ENCODE measurements around the gene HAGHL.

HAGHL gene

DNA sequence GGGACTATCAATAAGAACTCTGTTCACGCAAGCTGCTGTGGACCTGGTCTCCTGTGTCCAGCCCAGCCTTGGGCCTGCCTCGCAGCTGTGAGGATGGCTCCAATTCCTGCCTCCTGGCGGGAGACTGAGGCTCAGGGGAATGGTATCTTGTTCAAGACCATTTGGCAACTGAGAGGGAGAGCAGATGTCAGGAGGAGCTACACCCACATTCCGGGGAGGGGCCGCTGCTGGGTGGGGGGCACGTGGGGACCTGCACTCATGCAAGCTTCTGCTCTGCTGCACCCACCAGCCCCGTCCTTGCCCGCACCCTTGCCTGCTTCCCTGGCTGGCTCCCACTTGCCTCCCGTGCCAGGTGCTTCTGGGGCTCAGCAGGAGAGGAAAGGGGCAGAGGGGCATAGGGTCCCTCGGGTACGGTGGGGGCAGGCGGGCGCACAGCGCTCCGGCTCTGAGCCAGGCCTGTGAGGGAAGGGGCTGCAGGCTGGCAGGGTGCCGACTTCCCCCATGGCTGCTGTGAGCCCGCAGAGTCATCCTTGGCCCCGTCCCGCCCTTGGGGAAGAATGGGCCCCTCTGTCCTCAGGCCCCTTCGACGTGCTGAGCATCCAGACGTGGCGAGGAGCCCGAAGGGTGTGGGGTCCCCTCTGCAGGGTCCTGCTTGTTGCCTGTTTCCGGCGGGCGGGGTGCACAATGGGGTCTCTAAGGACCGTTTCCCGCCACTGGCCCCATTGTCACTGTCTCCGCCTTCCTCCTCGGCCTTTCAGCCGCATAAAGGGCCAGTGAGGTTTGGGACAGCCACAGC lies 9.3 kb upstream of the HAGHL start:
- Mint-ChIP-seq H3K27me3 (peaks cover 60% of the 10 kb centered on the region), H3K4me3 (no peak overlapping the region), H3K4me1 (ENCODE audit: low read depth) (peaks cover 51% of the 10 kb centered on the region)

DNA sequence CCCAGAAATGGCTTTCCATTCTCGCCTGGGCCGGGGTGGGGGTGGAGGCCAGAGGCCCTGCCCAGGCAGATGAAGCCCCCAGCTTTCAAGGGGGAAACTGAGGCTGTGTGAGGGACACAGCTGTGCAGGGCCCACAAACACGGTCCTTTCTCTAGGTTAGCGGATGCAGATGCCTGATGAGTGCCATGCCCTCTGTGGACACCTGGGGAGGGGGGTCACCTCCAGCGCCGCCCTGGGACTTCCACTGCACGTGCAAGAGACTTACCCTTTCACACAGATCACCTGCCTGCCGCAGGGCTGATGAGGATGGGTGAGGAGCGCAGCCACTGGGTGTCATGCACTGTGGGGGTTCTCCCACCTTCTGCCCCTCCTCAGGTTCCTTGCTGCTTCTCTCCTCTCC lies 8.5 kb upstream of the HAGHL start:
- Mint-ChIP-seq H3K4me3 (no peak overlapping the region), H3K36me3 (ENCODE audit: low read depth) (peaks cover 11% of the 10 kb centered on the region), H3K27ac (no peak overlapping the region), H3K4me1 (ENCODE audit: low read depth) (peaks cover 53% of the 10 kb centered on the region), H3K9me3 (no peaks in the 10 kb centered on the region), H3K27me3 (peaks cover 55% of the 10 kb centered on the region)
- intact Hi-C loops (cut with micrococcal nuclease), result no loop called here

More for the DNA sequence above, 9.3 kb upstream of the HAGHL start:
- intact Hi-C loops (cut with micrococcal nuclease), result no loop called here
- Mint-ChIP-seq H3K9me3 (no peaks in the 10 kb centered on the region), H3K36me3 (ENCODE audit: low read depth) (peaks cover 3% of the 10 kb centered on the region), H3K27ac (no peak overlapping the region)

DNA sequence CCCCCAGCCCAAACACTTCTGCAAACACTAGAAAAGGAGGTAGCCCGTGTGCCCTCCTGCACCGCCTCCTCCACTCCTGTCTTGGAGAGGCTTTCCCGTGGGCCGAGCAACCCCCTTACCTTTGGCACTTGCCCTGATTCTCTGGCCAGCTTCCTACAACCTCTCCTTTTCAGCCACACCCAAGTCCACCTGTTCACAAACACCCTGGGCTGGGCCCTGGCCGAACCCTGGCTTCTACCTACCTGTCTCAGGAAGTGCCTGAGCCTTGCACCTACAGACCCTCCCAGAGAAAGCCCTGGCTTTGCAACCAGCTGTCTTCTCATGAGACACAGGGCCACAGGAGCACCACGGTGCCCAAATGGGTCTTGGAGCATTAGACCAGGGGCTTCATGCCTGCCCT lies 8.0 kb upstream of the HAGHL start:
- intact Hi-C loops (cut with micrococcal nuclease), result no loop called here
- Mint-ChIP-seq H3K9me3 (no peaks in the 10 kb centered on the region), H3K27ac (no peak overlapping the region), H3K4me1 (ENCODE audit: low read depth) (peaks cover 52% of the 10 kb centered on the region), H3K27me3 (peaks cover 50% of the 10 kb centered on the region), H3K36me3 (ENCODE audit: low read depth) (peaks cover 15% of the 10 kb centered on the region), H3K4me3 (no peak overlapping the region)

DNA sequence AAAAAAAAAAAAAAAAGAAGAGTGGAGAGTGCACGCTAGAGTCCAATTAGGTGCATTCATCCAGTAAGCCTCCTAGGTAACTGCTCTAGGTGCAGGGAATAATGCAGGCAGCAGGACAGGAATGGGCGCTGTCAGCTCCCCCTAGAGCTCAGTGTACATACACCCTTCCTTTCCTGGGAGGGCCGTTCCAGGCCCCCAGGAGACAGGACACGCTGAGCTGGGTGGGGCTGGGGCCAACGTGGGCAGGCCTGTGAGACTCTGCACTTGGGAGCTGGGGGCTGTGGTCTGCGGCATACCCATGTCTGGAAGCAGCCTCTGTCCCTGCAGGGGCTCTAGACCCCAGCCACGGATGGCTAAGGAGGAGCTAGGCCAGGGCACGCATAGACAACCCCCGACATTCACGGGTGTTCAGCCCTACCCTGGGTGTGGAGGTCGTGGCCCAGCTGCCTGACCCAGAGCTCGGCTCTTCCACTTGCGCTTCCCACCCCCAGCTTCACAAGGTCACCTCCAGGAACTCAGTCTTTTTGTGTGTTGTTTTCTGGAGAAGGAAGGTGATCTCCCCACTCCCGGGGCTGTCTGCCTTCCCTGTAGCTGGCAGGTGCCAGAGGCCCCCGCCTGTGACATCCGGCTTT lies 7.0 kb upstream of the HAGHL start:
- intact Hi-C loops (cut with micrococcal nuclease), result no loop called here
- H3K4me3 Mint-ChIP-seq, result peak overlapping the region; percentile 87
- peaks cover 45% of the 10 kb centered on the region for H3K4me1 Mint-ChIP-seq (ENCODE audit: low read depth)
- peaks cover 15% of the 10 kb centered on the region for H3K36me3 Mint-ChIP-seq (ENCODE audit: low read depth)
- H3K27ac Mint-ChIP-seq, result peak overlapping the region; percentile 78
- H3K27me3 Mint-ChIP-seq, result peaks cover 43% of the 10 kb centered on the region
- no peaks in the 10 kb centered on the region for H3K9me3 Mint-ChIP-seq

DNA sequence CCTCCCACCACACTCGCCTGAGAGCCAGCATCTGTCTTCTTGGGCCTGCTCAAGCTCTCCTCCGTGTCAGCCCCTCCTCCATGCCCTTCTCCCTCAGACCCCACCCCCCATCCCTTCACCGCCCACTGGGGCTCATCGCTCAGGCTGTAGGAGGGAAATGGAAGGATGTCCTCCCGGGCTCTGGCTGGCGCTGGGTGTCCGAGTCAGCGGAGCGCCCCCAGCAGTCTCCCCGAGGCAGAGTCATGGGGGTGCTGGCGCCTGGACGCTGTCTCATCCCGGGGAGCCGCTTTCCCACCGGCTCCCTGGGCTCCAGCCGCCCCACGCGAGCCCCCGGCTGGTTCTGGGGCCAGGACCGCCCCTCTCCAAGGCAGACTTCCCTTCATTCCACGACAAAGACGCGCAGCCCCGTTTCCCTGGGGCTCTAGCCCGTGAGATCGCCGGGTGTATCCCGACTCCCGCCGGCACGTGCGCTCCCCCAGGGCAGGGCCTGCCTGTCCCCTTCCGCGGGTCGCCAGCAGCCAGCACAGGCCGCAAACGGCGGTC lies 6.4 kb upstream of the HAGHL start:
- Mint-ChIP-seq H3K27ac (peak overlapping the region; percentile 78), H3K36me3 (ENCODE audit: low read depth) (peaks cover 15% of the 10 kb centered on the region), H3K4me1 (ENCODE audit: low read depth) (peaks cover 49% of the 10 kb centered on the region), H3K4me3 (peak overlapping the region; percentile 87), H3K9me3 (no peaks in the 10 kb centered on the region), H3K27me3 (peaks cover 49% of the 10 kb centered on the region)
- intact Hi-C loops (cut with micrococcal nuclease), result no loop called here

DNA sequence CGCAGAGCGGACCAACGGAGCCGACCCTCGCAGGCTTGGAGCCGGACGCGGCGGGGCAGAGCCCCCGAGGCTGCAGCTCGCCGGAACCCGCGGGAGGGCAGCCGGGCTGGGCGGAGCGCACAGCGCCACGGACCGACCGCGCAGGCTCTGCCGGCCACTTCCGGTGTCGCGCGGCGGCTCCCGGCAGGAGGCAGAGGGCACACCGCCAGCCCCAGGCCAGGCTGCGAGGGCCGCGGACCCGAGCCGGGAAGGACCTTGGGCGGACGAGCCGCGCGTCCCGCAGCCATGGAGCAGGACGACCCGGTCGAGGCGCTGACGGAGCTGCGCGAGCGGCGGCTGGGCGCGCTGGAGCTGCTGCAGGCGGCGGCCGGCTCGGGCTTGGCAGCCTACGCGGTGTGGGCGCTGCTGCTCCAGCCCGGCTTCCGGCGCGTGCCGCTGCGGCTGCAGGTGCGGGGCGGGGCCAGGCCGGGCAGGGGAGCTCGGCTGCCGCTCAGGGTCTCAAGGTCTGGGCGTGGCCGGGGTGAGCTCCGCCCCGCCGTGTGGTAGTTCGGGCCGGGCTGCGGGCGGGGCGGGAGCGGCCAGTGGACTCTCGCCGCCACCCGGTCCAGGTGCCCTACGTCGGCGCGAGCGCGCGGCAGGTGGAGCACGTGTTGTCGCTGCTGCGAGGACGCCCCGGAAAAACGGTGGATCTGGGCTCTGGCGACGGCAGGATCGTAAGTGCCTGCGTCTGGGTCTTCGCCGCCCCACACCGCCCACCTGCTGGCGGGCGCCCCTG lies 5.7 kb upstream of the HAGHL start, which contains the start of gene ANTKMT:
Gene ANTKMT (plus strand): TSS at position 157 of the 775 bp plus-strand sequence. CDS start 129 bp downstream, at position 286.
- intact Hi-C loops (cut with micrococcal nuclease), result no loop called here
- no peaks in the 10 kb centered on the region for H3K9me3 Mint-ChIP-seq
- peak within 1 kb of the TSS; percentile 78 for H3K27ac Mint-ChIP-seq
- peaks cover 43% of the 10 kb centered on the region for H3K4me1 Mint-ChIP-seq (ENCODE audit: low read depth)
- H3K36me3 Mint-ChIP-seq (ENCODE audit: low read depth), result peaks cover 15% of the 10 kb centered on the region
- peak within 1 kb of the TSS; percentile 87 for H3K4me3 Mint-ChIP-seq
- H3K27me3 Mint-ChIP-seq, result peaks cover 50% of the 10 kb centered on the region

DNA sequence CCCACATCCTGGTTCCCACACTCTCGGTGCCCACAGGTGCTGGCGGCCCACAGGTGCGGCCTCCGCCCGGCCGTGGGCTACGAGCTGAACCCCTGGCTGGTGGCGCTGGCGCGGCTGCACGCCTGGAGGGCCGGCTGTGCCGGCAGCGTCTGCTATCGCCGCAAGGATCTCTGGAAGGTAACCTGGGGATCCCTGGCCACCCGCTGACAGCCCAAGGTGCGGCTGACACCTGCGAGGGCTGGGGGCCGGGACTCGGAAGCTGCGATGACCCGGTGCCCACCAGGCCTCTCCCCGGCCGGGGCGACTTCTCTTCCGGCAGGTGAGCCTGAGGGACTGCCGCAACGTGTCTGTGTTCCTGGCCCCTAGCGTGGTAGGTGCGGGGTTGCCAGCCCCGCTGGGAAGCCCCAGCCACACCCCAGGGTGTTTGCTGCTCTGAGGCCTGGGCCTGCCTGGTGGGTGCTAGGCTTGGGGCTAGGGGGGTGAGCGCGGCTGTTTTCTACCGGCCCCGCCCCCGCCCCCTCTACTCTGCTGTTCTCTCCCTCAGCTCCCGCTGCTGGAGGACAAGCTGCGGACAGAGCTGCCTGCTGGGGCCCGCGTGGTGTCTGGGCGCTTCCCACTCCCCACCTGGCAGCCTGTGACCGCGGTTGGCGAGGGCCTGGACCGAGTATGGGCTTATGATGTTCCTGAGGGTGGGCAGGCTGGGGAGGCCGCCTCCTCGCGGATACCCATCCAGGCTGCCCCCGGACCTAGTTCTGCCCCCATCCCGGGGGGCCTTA lies 5.0 kb upstream of the HAGHL start:
- H3K4me3 Mint-ChIP-seq, result peak overlapping the region; percentile 87
- peaks cover 15% of the 10 kb centered on the region for H3K36me3 Mint-ChIP-seq (ENCODE audit: low read depth)
- peaks cover 39% of the 10 kb centered on the region for H3K4me1 Mint-ChIP-seq (ENCODE audit: low read depth)
- peaks cover 48% of the 10 kb centered on the region for H3K27me3 Mint-ChIP-seq
- intact Hi-C loops (cut with micrococcal nuclease), result no loop called here
- H3K27ac Mint-ChIP-seq, result peak overlapping the region; percentile 51
- H3K9me3 Mint-ChIP-seq, result no peaks in the 10 kb centered on the region

DNA sequence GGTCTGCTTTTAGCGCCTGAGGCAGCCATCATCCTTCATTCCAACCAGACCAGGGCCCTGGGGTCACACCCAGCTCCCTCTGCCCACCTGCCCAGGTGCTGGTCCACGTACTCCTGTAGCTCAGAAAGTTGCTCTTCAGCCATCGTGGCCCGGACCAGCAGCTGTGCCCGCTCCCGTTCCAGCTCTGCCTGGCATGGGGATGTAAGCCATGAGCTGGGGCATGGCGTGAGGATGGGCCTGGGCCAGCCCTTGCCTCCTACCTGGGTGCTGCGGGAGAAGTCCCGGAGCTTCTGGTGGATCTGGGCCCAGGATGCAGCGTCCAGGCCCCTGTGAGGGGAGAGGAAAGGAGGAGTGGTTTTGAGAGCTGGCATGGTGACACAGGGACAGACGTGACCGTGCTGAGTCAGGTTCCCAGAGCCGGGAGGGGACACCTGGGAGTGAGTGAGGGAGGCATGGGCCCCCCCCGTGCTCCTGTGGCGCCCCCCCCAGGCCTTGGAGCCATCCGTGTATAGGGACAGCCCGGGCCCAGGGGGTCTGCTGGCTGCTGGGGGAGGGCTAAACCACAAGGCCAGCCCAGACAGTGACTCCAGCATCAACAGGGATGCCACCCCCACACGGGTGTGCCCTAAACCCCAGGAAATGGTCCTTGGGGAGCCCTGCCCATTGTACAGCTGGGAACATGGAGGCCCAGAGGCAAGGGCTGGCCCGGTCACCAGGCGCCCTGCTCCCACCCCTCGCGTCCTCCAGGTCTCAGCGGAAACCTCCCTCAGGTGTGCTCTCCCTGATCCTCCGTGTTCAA lies 3.9 kb upstream of the HAGHL start:
- Mint-ChIP-seq H3K4me1 (ENCODE audit: low read depth) (peaks cover 39% of the 10 kb centered on the region), H3K36me3 (ENCODE audit: low read depth) (peaks cover 15% of the 10 kb centered on the region)
- intact Hi-C loops (cut with micrococcal nuclease), result no loop called here

DNA sequence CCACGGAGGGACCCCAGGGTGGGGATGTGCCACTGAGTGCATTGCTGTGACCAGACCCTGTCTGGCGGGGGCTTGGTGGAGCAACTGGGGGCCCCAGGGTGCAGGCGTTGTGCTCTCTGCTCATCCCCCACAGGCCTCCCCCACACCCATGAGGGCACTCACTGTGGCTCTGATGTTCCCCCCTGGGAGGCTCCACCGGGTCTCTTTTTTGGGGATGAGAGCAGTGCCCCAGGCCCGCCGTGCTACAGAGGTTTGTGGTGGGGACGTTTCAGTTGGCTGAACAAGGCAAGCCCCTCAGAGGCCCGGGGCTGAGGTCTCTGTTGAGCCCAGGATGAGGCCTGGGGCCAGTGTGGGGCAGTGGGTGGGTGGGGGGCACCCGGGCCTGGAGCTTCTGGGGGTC lies 3.2 kb upstream of the HAGHL start:
- H3K36me3 Mint-ChIP-seq (ENCODE audit: low read depth), result peaks cover 15% of the 10 kb centered on the region
- no peaks in the 10 kb centered on the region for H3K9me3 Mint-ChIP-seq
- no peak overlapping the region for H3K4me3 Mint-ChIP-seq
- H3K4me1 Mint-ChIP-seq (ENCODE audit: low read depth), result peaks cover 39% of the 10 kb centered on the region
- intact Hi-C loops (cut with micrococcal nuclease), result no loop called here
- H3K27me3 Mint-ChIP-seq, result peaks cover 34% of the 10 kb centered on the region
- no peak overlapping the region for H3K27ac Mint-ChIP-seq

More for the DNA sequence above, 3.9 kb upstream of the HAGHL start:
- no peaks in the 10 kb centered on the region for H3K9me3 Mint-ChIP-seq
- no peak overlapping the region for H3K27ac Mint-ChIP-seq
- H3K4me3 Mint-ChIP-seq, result no peak overlapping the region
- peaks cover 37% of the 10 kb centered on the region for H3K27me3 Mint-ChIP-seq

DNA sequence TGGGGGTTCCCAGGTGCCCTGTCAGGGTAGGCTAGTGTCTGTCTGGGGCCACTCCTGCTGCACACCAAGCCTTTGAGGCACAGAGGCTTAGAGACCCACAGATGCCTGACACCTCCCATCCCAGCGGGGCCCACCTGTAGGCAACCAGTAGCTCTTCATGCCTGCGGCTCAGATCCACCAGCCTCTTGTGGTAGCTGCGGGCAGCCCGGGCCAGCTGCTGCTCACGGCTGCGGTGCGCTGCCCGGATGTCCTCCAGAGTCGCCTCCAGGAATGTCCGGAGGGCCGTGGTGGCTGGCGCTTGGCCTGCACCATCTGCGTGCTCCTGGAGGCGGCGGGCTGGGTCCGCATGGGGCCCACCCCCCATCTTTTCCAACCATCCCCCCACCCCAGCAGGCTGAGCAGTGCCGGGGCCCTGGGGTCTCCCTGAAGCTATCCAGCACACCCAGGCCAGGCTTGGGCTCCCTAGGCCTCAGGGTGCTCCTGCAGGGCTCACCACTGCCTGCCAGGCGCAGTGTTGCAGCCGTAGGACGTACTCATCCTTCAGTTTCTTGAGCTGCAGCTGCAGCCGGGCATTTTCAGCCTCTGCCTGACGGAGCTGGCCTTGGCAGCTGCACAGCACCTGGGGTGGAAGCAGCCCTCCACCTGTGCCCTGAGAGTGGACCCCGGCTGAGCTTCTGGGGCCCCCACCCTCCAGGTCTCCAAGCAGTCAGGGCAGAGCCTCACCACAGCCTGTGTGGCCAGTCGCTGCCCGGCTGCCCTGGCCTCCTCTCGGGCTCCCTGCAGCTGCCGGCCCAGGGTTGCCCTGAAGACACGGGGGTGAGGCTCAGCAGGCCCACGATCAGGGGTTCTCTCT lies 2.5 kb upstream of the HAGHL start:
- H3K9me3 Mint-ChIP-seq, result no peaks in the 10 kb centered on the region
- H3K27ac Mint-ChIP-seq, result no peak overlapping the region
- peaks cover 32% of the 10 kb centered on the region for H3K4me1 Mint-ChIP-seq (ENCODE audit: low read depth)
- H3K27me3 Mint-ChIP-seq, result peaks cover 30% of the 10 kb centered on the region
- no peak overlapping the region for H3K4me3 Mint-ChIP-seq
- intact Hi-C loops (cut with micrococcal nuclease), result no loop called here
- H3K36me3 Mint-ChIP-seq (ENCODE audit: low read depth), result peaks cover 18% of the 10 kb centered on the region

DNA sequence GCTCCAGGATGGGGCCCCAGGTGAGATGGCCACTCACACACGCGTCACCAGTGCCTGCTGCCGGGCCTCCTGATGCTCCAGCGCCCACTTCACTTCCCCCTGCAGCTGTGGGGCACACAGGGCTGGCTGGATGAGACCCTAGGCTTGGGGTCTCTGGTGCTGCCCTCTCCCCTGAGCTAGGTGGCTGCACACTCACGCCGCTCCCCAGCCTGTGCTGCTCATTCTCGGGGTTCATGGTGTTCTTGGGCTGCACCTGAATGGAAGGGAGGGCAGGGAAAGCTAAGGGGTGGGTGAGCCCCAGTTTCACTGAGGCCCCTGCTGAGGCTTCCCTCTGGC lies 1.9 kb upstream of the HAGHL start:
- intact Hi-C loops (cut with micrococcal nuclease), result no loop called here
- H3K4me1 Mint-ChIP-seq (ENCODE audit: low read depth), result peaks cover 27% of the 10 kb centered on the region
- no peaks in the 10 kb centered on the region for H3K9me3 Mint-ChIP-seq
- H3K27ac Mint-ChIP-seq, result no peak overlapping the region
- no peak overlapping the region for H3K4me3 Mint-ChIP-seq
- H3K27me3 Mint-ChIP-seq, result peaks cover 31% of the 10 kb centered on the region
- H3K36me3 Mint-ChIP-seq (ENCODE audit: low read depth), result peaks cover 24% of the 10 kb centered on the region

DNA sequence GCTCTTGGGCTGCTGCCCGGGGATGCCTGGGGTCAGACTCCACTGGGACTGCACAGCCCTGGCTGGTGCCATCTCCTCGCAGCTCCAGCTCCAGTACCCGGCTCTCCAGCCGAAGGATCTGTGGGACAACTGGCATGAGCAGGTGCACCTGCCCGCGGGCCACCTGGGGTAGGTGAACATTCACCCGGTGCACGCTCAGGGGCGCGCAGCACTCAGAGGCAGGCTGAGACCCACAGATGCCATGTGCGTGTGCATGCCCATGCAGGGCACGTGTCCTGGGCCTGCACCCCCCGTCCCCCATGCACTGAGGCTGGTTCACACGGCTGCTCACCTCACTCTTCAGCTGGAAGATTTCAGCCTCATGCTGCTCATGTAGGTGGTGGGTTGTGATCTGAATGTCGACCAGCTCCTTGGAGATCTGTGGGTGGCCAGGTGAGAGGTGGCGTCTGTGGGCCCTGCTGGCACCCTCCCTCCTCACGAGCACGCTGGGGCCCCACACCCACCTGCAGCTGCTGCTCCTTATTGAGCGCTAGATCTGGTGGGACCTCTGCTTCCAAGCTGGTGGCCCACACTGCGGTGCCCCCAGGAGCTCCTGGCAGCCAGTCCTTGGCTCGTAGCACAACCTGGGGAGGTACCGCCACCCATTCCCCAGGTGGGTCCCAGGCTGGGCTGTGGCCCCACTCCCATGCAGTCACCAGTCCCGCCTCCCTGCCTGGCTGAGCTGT lies 1.3 kb upstream of the HAGHL start:
- intact Hi-C loops (cut with micrococcal nuclease), result no loop called here
- Mint-ChIP-seq H3K36me3 (ENCODE audit: low read depth) (peaks cover 25% of the 10 kb centered on the region), H3K27ac (no peak overlapping the region)

More for the DNA sequence above, 1.3 kb upstream of the HAGHL start:
- peaks cover 21% of the 10 kb centered on the region for H3K4me1 Mint-ChIP-seq (ENCODE audit: low read depth)
- peaks cover 31% of the 10 kb centered on the region for H3K27me3 Mint-ChIP-seq
- H3K9me3 Mint-ChIP-seq, result no peaks in the 10 kb centered on the region
- no peak overlapping the region for H3K4me3 Mint-ChIP-seq
